Fibroblast of villous mesenchyme (primary cell): Measurements from ENCODE around the gene ITIH3. TPM values are rescaled to one million over a fixed set of nuclear protein-coding genes. Genes with fewer than 3 reads are reported as not detected.

Experiments used
- DNase-seq: peaks from one replicate; pipeline ENCODE4 v3.0.0-alpha.2; 2010; ENCODE audit warnings: low read depth
- H3K4me3 ChIP-seq: 2 replicates; pipeline ENCODE4 v1.5.1; 2011; ENCODE audit warnings: low read depth, mild to moderate bottlenecking, low read length
- CTCF ChIP-seq: IDR thresholded peaks from 2 replicates; pipeline ENCODE4 v1.5.1; 2012; ENCODE audit warnings: low read depth, mild to moderate bottlenecking, low read length; ENCODE audit not compliant: insufficient read depth
- total RNA-seq: library from RNA; depleted of rRNA; stranded (reverse); fragments of >200 nt; gene quantifications from 2 replicates; pipeline ENCODE4 v1.2.3, GENCODE V29; 2012

Gene ITIH3
- total RNA-seq, 1 donor = 8.2 TPM

- DNase-seq = no peak
- H3K4me3 ChIP-seq = no peak overlapping the region
- no peak for TF ChIP-seq CTCF
These were observed 38.6 kb downstream of the ITIH3 start for GRCh38 chr3:52833202-52833601.

- no peak within 1 kb of the TSS for H3K4me3 ChIP-seq
- no peak for TF ChIP-seq CTCF
- DNase-seq = peak; percentile 33
These were observed 40.4 kb downstream of the ITIH3 start, which contains the start of gene MUSTN1 for GRCh38 chr3:52834871-52835501. Gene MUSTN1, minus strand, starts transcription at chr3:52835019. Its CDS starts 71 bp downstream, at chr3:52834948.

DNA sequence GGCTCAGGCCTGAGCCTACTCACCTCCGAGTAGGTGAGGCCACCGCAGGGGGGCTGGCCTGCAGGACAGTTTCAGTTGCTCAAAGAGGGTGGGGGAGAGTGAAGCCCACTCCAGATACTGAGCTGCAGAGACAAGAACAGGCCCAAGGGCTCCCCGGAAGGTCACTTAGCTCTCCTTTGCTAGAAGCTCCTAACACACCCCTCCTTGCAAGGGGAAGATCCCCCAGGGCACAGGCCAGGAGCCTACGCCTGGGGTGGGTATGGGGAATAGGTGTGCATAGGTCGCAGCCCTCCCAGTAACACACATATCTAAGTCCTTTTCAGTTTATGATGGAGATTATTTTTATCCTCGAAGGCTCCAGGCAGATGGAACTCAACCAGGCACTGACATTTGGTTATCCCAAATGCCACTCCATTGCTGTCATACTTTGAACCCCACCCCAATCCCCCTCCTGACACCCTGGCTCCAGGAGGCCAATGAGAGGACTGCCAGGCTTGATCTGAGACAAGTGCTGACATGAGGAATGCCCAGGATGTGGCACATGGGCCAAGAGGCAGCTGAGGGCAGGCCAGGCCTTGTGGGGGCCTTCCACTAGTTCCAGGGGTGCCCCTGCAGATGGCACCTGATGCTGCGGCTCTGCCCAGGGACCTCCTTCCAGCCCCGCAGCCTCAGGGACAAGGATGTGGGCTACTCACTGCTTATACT is 41.3 kb downstream of the ITIH3 start:
- TF ChIP-seq CTCF = no peak
- no peak overlapping the region for H3K4me3 ChIP-seq
- no peak for DNase-seq

GRCh38 chr3:52836471-52836845 is 41.9 kb downstream of the ITIH3 start:
- H3K4me3 ChIP-seq = no peak overlapping the region
- TF ChIP-seq CTCF = no peak
- no peak for DNase-seq

- TF ChIP-seq CTCF = no peak
- DNase-seq = no peak
These were observed 42.4 kb downstream of the ITIH3 start for GRCh38 chr3:52836986-52837385.

DNA sequence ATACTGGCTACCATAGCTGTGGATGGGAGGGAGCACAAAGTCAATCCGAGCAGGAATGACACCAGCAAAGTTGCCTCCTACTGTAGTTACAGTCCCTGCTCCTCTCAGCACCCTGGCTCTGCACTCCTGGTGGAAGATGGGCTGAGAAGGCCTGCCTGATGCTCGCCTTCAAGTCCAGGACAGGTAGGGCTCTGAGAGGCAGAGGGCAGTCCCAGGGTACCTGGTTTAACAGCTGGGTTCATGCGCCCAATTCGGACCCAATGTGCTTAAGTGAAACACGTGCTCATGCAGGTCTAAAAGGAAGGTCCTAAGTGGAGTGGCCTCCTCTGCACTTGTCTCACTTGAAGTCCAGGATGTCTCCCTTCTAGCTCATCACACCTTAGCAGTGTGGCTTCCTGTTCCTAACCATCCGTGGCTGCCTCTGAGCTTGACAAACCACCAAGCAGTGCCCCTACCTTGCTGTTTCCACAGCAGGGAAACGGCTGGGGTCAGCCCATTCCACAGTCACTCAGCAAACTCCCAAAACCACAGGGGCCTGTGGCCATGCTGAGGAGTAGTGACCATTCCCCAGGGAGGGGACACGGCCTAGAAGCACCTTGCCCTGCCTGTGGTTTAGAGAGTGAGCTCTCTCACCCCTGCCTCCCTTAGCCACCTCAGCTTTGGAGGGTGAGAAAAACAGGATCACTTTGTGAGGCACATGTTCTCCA is 44.1 kb downstream of the ITIH3 start:
- DNase-seq = no peak
- no peak for TF ChIP-seq CTCF
- no peak overlapping the region for H3K4me3 ChIP-seq

More at GRCh38 chr3:52836986-52837385, 42.4 kb downstream of the ITIH3 start:
- H3K4me3 ChIP-seq = no peak overlapping the region
